ENCODE data around the gene MNX1.
A peak's percentile ranks its signal among the peaks of the same experiment; 100 is the strongest.

MNX1 gene

GRCh38 chr7:157003445-157003755 is 7.1 kb downstream of the MNX1 start:
- no peak overlapping the region for H3K4me3 ChIP-seq (ENCODE audit: low read length)
- peaks cover 100% of the 10 kb centered on the region for H3K27me3 ChIP-seq (ENCODE audit: control insufficient read depth, insufficient read depth, low read length)

GRCh38 chr7:157002819-157003421 is 7.5 kb downstream of the MNX1 start:
- Histone ChIP-seq H3K9me3 (ENCODE audit: control insufficient read depth, low read depth, low read length) (no peaks in the 10 kb centered on the region), H3K4me3 (ENCODE audit: low read length) (no peak overlapping the region), H3K4me1 (ENCODE audit: control insufficient read depth, low read depth, low read length) (peaks cover 3% of the 10 kb centered on the region), H3K36me3 (ENCODE audit: control insufficient read depth, low read depth, low read length) (no peaks in the 10 kb centered on the region), H3K27ac (ENCODE audit: low read length) (no peak overlapping the region), H3K9ac (ENCODE audit: low read length) (no peak overlapping the region), H3K27me3 (ENCODE audit: control insufficient read depth, insufficient read depth, low read length) (peaks cover 100% of the 10 kb centered on the region)

More at GRCh38 chr7:157003445-157003755, 7.1 kb downstream of the MNX1 start:
- no peak overlapping the region for H3K9ac ChIP-seq (ENCODE audit: low read length)
- no peak overlapping the region for H3K27ac ChIP-seq (ENCODE audit: low read length)
- H3K36me3 ChIP-seq (ENCODE audit: control insufficient read depth, low read depth, low read length), result no peaks in the 10 kb centered on the region
- no peaks in the 10 kb centered on the region for H3K9me3 ChIP-seq (ENCODE audit: control insufficient read depth, low read depth, low read length)
- H3K4me1 ChIP-seq (ENCODE audit: control insufficient read depth, low read depth, low read length), result peaks cover 3% of the 10 kb centered on the region

GRCh38 chr7:157001920-157002818 is 8.3 kb downstream of the MNX1 start:
- Histone ChIP-seq H3K9me3 (ENCODE audit: control insufficient read depth, low read depth, low read length) (no peaks in the 10 kb centered on the region), H3K36me3 (ENCODE audit: control insufficient read depth, low read depth, low read length) (no peaks in the 10 kb centered on the region), H3K4me3 (ENCODE audit: low read length) (no peak overlapping the region), H3K4me1 (ENCODE audit: control insufficient read depth, low read depth, low read length) (peaks cover 3% of the 10 kb centered on the region), H3K27ac (ENCODE audit: low read length) (no peak overlapping the region), H3K9ac (ENCODE audit: low read length) (no peak overlapping the region), H3K27me3 (ENCODE audit: control insufficient read depth, insufficient read depth, low read length) (peaks cover 100% of the 10 kb centered on the region)

GRCh38 chr7:157000741-157001653 is 9.5 kb downstream of the MNX1 start:
- Histone ChIP-seq H3K4me1 (ENCODE audit: control insufficient read depth, low read depth, low read length) (peaks cover 3% of the 10 kb centered on the region), H3K36me3 (ENCODE audit: control insufficient read depth, low read depth, low read length) (no peaks in the 10 kb centered on the region), H3K9me3 (ENCODE audit: control insufficient read depth, low read depth, low read length) (no peaks in the 10 kb centered on the region), H3K9ac (ENCODE audit: low read length) (peak overlapping the region; percentile 12), H3K4me3 (ENCODE audit: low read length) (no peak overlapping the region), H3K27me3 (ENCODE audit: control insufficient read depth, insufficient read depth, low read length) (peaks cover 100% of the 10 kb centered on the region), H3K27ac (ENCODE audit: low read length) (no peak overlapping the region)

GRCh38 chr7:156999958-157000726 is 10.3 kb downstream of the MNX1 start:
- H3K27me3 ChIP-seq (ENCODE audit: control insufficient read depth, insufficient read depth, low read length), result peaks cover 98% of the 10 kb centered on the region
- no peak overlapping the region for H3K4me3 ChIP-seq (ENCODE audit: low read length)
- H3K27ac ChIP-seq (ENCODE audit: low read length), result no peak overlapping the region
- peaks cover 3% of the 10 kb centered on the region for H3K4me1 ChIP-seq (ENCODE audit: control insufficient read depth, low read depth, low read length)
- no peaks in the 10 kb centered on the region for H3K9me3 ChIP-seq (ENCODE audit: control insufficient read depth, low read depth, low read length)
- H3K9ac ChIP-seq (ENCODE audit: low read length), result no peak overlapping the region
- H3K36me3 ChIP-seq (ENCODE audit: control insufficient read depth, low read depth, low read length), result no peaks in the 10 kb centered on the region

- peak overlapping the region; percentile 21 for H3K4me3 ChIP-seq (ENCODE audit: low read length)
- peaks cover 3% of the 10 kb centered on the region for H3K4me1 ChIP-seq (ENCODE audit: control insufficient read depth, low read depth, low read length)
- H3K9ac ChIP-seq (ENCODE audit: low read length), result no peak overlapping the region
- no peaks in the 10 kb centered on the region for H3K9me3 ChIP-seq (ENCODE audit: control insufficient read depth, low read depth, low read length)
- no peak overlapping the region for H3K27ac ChIP-seq (ENCODE audit: low read length)
- peaks cover 89% of the 10 kb centered on the region for H3K27me3 ChIP-seq (ENCODE audit: control insufficient read depth, insufficient read depth, low read length)
- no peaks in the 10 kb centered on the region for H3K36me3 ChIP-seq (ENCODE audit: control insufficient read depth, low read depth, low read length)
Measured at GRCh38 chr7:156998988-156999957, 11.2 kb downstream of the MNX1 start.

GRCh38 chr7:156994417-156994816 is 16.0 kb downstream of the MNX1 start:
- H3K9me3 ChIP-seq (ENCODE audit: control insufficient read depth, low read depth, low read length), result no peaks in the 10 kb centered on the region
- no peak overlapping the region for H3K4me3 ChIP-seq (ENCODE audit: low read length)
- H3K4me1 ChIP-seq (ENCODE audit: control insufficient read depth, low read depth, low read length), result no peaks in the 10 kb centered on the region
- no peak overlapping the region for H3K9ac ChIP-seq (ENCODE audit: low read length)
- H3K27ac ChIP-seq (ENCODE audit: low read length), result no peak overlapping the region
- H3K36me3 ChIP-seq (ENCODE audit: control insufficient read depth, low read depth, low read length), result no peaks in the 10 kb centered on the region
- peaks cover 49% of the 10 kb centered on the region for H3K27me3 ChIP-seq (ENCODE audit: control insufficient read depth, insufficient read depth, low read length)

GRCh38 chr7:156993925-156994235 is 16.6 kb downstream of the MNX1 start:
- Histone ChIP-seq H3K4me3 (ENCODE audit: low read length) (no peak overlapping the region), H3K36me3 (ENCODE audit: control insufficient read depth, low read depth, low read length) (no peaks in the 10 kb centered on the region), H3K9ac (ENCODE audit: low read length) (no peak overlapping the region), H3K27ac (ENCODE audit: low read length) (no peak overlapping the region), H3K4me1 (ENCODE audit: control insufficient read depth, low read depth, low read length) (no peaks in the 10 kb centered on the region), H3K27me3 (ENCODE audit: control insufficient read depth, insufficient read depth, low read length) (peaks cover 44% of the 10 kb centered on the region), H3K9me3 (ENCODE audit: control insufficient read depth, low read depth, low read length) (no peaks in the 10 kb centered on the region)

- Histone ChIP-seq H3K9ac (ENCODE audit: low read length) (no peak overlapping the region), H3K4me1 (ENCODE audit: control insufficient read depth, low read depth, low read length) (no peaks in the 10 kb centered on the region), H3K27me3 (ENCODE audit: control insufficient read depth, insufficient read depth, low read length) (peaks cover 38% of the 10 kb centered on the region), H3K9me3 (ENCODE audit: control insufficient read depth, low read depth, low read length) (no peaks in the 10 kb centered on the region), H3K27ac (ENCODE audit: low read length) (no peak overlapping the region), H3K36me3 (ENCODE audit: control insufficient read depth, low read depth, low read length) (no peaks in the 10 kb centered on the region), H3K4me3 (ENCODE audit: low read length) (no peak overlapping the region)
Measured at GRCh38 chr7:156993021-156993924, 17.2 kb downstream of the MNX1 start.
